HTERT RPE-1 (cell line): ENCODE results near the gene ZNF771.
"Not testable (repeated sequence)": the region's sequence is repeated elsewhere in the genome, so short reads cannot be mapped to it uniquely, and the experiment has no call there.

Experiments
- in situ Hi-C: fragments of 300-500 bp; cut with MboI; formaldehyde crosslinking; loops from 4 replicates; pipeline ENCODE4 v1.14.3; 2020; ENCODE audit warnings: low sequenced_read_pairs

ZNF771 gene

DNA sequence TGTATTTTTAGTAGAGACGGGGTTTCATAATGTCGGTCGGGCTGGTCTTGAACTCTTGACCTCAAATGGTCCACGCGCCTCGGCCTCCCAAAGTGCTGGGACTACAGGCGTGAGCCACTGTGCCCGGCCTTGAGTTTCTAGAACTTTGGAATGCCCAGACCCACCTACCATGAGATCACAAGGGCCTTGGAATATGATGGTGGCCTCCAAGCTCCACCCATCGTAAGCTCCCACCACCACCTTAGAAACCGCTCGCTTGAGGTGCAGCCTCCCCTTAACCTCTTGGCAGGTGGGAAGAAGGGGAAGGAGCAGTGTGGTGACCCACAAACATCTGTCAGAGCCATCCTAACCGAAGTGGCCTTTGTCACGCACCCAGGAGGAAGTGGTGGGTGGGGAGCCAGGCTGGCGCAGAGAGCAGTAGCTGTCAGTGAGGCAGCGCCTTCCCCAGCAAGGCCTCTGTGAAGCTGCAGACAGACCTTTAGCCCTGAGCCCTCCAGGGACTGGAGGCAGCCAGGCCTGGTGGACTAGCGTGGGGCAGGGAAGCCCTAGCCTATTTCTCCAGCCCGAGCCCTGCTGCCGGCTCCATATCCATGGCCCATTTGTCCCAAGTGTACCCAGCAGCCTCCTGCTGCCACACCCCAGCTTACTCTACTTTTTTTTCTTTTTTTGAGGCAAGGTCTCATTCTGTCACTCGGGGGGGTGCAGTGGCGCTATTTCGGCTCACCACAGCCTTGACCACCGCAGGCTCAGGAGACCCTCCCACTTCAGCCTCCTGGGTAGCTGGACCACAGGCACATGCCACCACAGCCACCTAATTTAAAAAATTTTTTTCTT, 51.4 kb downstream of the ZNF771 start:
- in situ Hi-C loops: no loop called here

DNA sequence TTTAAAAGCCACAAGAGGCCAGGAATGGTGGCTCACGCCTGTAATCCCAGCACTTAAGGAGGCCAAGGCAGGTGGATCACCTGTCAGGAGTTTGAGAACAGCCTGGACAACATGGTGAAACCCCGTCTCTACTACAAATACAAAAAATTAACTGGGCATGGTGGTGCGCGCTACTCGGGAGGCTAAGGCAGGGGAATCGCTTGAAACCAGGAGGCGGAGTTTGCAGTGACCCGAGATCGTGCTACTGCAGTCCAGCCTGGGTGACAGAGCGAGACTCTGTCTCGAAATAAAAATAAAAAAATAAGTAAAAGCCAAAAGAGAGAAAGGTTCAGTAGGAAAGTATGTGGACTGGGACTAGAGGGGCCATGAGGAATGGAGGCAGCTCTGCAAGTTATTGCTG, 52.0 kb downstream of the ZNF771 start:
- in situ Hi-C loops: no loop called here

DNA sequence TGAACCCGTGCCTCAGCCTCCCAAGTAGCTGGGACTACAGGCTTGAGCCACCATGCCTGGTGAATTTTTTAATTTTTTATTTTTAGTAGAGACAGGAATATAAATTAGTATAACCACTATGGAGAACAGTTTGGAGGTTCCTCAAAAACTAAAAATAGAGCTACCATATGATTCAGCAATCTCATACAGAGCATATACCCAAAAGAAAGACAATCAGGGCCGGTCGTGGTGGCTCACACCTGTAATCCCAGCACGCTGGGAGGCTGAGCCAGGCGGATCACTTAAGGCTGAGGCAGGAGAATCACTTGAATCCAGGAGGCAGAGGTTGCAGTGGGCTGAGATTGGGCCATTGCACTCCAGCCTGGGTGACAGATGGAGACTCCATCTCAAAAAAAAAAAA, 54.0 kb downstream of the ZNF771 start:
- in situ Hi-C loops: not testable (repeated sequence)

GRCh38 chr16:30464078-30464477, 56.7 kb downstream of the ZNF771 start:
- in situ Hi-C loops: no loop called here
